Kidney epithelial cell (primary cell): ENCODE measurements around the gene SLC23A2. TPM values are rescaled to one million over a fixed set of nuclear protein-coding genes. Genes with fewer than 3 reads are reported as not detected.

Source experiments
- DNase-seq: peaks from one replicate; pipeline ENCODE4 v3.0.0-alpha.2; 2010; ENCODE audit warnings: low read depth
- H3K27me3 ChIP-seq: 2 replicates; pipeline ENCODE4 v1.6.0; 2011; ENCODE audit warnings: low read length; ENCODE audit not compliant: control insufficient read depth, insufficient read depth
- H3K36me3 ChIP-seq: 2 replicates; pipeline ENCODE4 v1.5.1; 2011; ENCODE audit warnings: low read length; ENCODE audit not compliant: control insufficient read depth, insufficient read depth
- H3K4me3 ChIP-seq: 2 replicates; pipeline ENCODE4 v1.5.1; 2011; ENCODE audit warnings: low read depth, mild to moderate bottlenecking, control low read depth, low read length
- total RNA-seq: library from RNA; depleted of rRNA; stranded (reverse); fragments of >200 nt; gene quantifications from 2 replicates; pipeline ENCODE4 v1.2.3, GENCODE V29; 2015
- TF ChIP-seq, protein P1 (sequence below): IDR thresholded peaks from 2 replicates; pipeline ENCODE4 v1.5.1; 2011; ENCODE audit warnings: mild to moderate bottlenecking, moderate library complexity, low read length, control low read depth, inconsistent platforms; ENCODE audit not compliant: insufficient read depth, poor library complexity, severe bottlenecking

SLC23A2 gene
- total RNA-seq, 1 donor from 2014 or later: 21.4 TPM

DNA sequence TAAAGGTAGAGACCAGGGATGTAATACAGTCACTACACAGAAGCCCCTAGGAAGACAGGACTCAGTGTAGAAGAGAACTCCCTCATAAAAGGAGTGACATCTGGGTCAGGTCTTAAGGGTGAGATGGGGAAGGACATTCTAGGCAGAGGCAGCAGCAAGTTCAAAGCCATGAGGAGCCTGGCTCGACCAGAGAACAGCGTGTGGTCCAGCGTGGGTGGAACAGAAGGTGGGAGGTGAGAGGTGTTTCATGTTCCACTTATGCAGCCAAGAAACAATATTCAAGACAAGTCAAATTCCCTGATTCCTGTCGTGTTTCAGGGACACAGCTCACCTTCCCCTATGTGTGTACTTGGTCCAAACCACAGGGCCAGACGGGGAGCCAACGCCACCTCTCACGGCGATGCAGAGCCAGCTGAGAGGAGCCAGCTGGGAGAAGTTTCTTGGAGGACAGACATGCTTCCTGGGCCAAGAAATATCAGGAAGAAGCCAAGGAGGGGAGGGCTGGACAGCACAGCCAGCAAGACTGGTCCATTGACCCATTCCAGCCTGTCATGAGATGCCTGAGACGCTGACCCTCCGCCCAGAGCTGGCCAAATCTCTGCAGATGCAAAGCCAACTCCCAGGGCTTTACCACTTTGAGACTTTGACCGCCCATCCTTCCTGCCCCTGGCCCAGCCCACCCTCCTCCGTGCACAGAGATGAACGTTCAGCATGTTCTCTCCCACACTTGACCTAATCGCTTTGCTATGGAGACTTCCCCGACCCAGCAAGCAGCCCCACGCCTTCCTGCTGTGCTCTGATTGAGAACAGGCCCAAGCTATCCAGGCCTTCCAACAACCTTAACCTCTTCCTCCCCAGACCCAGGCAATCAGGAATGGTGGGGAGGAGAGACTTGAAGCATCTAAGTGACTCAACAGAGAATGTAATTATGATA lies 165.8 kb downstream of the SLC23A2 start:
- no peaks in the 10 kb centered on the region for H3K36me3 ChIP-seq
- TF ChIP-seq, protein P1, sequence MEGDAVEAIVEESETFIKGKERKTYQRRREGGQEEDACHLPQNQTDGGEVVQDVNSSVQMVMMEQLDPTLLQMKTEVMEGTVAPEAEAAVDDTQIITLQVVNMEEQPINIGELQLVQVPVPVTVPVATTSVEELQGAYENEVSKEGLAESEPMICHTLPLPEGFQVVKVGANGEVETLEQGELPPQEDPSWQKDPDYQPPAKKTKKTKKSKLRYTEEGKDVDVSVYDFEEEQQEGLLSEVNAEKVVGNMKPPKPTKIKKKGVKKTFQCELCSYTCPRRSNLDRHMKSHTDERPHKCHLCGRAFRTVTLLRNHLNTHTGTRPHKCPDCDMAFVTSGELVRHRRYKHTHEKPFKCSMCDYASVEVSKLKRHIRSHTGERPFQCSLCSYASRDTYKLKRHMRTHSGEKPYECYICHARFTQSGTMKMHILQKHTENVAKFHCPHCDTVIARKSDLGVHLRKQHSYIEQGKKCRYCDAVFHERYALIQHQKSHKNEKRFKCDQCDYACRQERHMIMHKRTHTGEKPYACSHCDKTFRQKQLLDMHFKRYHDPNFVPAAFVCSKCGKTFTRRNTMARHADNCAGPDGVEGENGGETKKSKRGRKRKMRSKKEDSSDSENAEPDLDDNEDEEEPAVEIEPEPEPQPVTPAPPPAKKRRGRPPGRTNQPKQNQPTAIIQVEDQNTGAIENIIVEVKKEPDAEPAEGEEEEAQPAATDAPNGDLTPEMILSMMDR: no peak
- no peak overlapping the region for H3K4me3 ChIP-seq
- H3K27me3 ChIP-seq: peaks cover 2% of the 10 kb centered on the region
- DNase-seq: no peak

DNA sequence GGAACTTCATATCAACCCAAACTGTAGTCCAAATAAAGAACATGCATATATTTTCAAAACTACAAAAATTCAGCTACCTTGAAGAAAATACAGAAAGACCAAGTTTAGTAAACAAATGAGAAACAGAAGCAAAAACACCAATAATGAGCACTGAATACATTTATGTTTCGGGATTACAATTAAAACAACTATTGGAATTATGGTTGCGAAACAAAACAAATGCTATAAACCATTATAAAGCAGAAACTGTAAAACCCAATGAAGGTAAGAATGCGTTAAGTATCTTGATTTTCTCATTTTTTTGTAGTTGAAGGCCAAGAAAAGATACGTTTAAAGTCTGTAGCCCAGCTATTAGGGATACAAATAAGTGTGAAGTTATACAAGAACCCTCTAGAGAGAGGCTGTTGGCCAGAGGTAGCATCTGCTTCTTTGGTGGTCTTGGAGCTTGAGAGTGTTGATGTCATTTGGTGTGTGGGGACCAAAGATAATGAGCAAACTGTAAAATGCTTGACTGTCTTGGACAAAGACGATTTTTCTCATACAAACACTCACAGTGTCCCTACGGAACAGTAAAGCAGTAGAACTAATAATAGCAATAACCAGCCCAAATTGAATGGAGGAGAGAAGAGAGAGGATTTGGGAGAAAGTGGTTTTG lies 168.1 kb downstream of the SLC23A2 start:
- TF ChIP-seq, protein P1: no peak

GRCh38 chr20:4832469-4832868 lies 168.8 kb downstream of the SLC23A2 start:
- no peak for DNase-seq
- Histone ChIP-seq H3K27me3 (peaks cover 2% of the 10 kb centered on the region), H3K4me3 (no peak overlapping the region), H3K36me3 (no peaks in the 10 kb centered on the region)
- TF ChIP-seq, protein P1: no peak

More for the DNA sequence above, 168.1 kb downstream of the SLC23A2 start:
- Histone ChIP-seq H3K36me3 (no peaks in the 10 kb centered on the region), H3K4me3 (no peak overlapping the region), H3K27me3 (peaks cover 2% of the 10 kb centered on the region)
- no peak for DNase-seq

DNA sequence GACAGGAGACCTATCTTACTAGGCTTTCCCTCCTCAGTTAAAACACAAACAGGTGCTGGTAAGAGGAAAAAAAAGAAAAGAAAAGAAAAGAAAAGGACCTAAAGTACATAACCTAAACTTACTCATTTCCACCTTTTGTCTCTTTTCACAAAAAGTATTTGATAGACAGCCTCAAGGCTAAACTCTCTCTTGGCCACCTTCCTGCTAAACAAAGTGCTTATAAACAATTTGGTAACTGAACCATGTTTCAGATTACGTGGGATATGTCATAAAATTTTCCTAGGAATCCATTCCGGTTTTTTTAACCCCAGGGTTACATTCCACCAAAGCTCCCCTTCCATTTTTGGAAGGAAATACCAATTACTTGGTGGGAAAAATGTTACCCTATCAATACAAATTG lies 170.6 kb downstream of the SLC23A2 start:
- TF ChIP-seq, protein P1: no peak
- Histone ChIP-seq H3K4me3 (no peak overlapping the region), H3K27me3 (peaks cover 2% of the 10 kb centered on the region), H3K36me3 (no peaks in the 10 kb centered on the region)
- no peak for DNase-seq

- DNase-seq: no peak
- TF ChIP-seq, protein P1: no peak
- H3K4me3 ChIP-seq: no peak overlapping the region
Observed at GRCh38 chr20:4830259-4830658, 171.1 kb downstream of the SLC23A2 start.

More at GRCh38 chr20:4830259-4830658, 171.1 kb downstream of the SLC23A2 start:
- Histone ChIP-seq H3K36me3 (no peaks in the 10 kb centered on the region), H3K27me3 (peaks cover 2% of the 10 kb centered on the region)
